Muscle of back (tissue), 13 donors: ENCODE results near the gene ITPK1. TPM values are rescaled to one million over a fixed set of nuclear protein-coding genes. Genes with fewer than 3 reads are reported as not detected.
"Not testable (repeated sequence)": the region's sequence is repeated elsewhere in the genome, so short reads cannot be mapped to it uniquely, and the experiment has no call there.

Experiments used
- DNase-seq, 3 donors: peaks; one replicate each; pipeline versions ENCODE4 v3.0.0 to v3.0.0-alpha.2; 2013
- long read RNA-seq, 9 donors: transcript quantifications; one replicate each; lab custom pipeline, GENCODE V29; 2026
- polyA plus RNA-seq, 10 donors: library from polyadenylated mRNA; unstranded; fragments of 120-200 nt; gene quantifications; one replicate each; pipeline ENCODE4 v1.2.1, GENCODE V29; 2013; ENCODE audit not compliant: insufficient read length in 10 of 10

ITPK1 gene
- 10 to 100 TPM in 9 of 10 donors, 1 to 10 TPM in 1; 10.0 to 21.2 (median 14.4) TPM for polyA plus RNA-seq
- long read RNA-seq, donor 1, full-length matches to known transcripts, result 1 of 1 reads
- long read RNA-seq, donor 1, partial matches to known transcripts, result 0 of 1 reads
- long read RNA-seq, donor 1, other reads (novel, unspliced or antisense), result 0 of 1 reads
- long read RNA-seq, donor 2, full-length matches to known transcripts, result 2 of 8 reads
- long read RNA-seq, donor 2, partial matches to known transcripts, result 6 of 8 reads
- long read RNA-seq, donor 2, other reads (novel, unspliced or antisense), result 0 of 8 reads
- long read RNA-seq, donor 3, result 0 reads
- long read RNA-seq, donor 4, result 0 reads
- long read RNA-seq, donor 5, full-length matches to known transcripts, result 3 of 3 reads
- long read RNA-seq, donor 5, partial matches to known transcripts, result 0 of 3 reads
- long read RNA-seq, donor 5, other reads (novel, unspliced or antisense), result 0 of 3 reads
- long read RNA-seq, donor 6, full-length matches to known transcripts, result 2 of 2 reads
- long read RNA-seq, donor 6, partial matches to known transcripts, result 0 of 2 reads
- long read RNA-seq, donor 6, other reads (novel, unspliced or antisense), result 0 of 2 reads
- long read RNA-seq, donor 7, full-length matches to known transcripts, result 2 of 2 reads
- long read RNA-seq, donor 7, partial matches to known transcripts, result 0 of 2 reads
- long read RNA-seq, donor 7, other reads (novel, unspliced or antisense), result 0 of 2 reads
- long read RNA-seq, donor 8, full-length matches to known transcripts, result 1 of 1 reads
- long read RNA-seq, donor 8, partial matches to known transcripts, result 0 of 1 reads
- long read RNA-seq, donor 8, other reads (novel, unspliced or antisense), result 0 of 1 reads
- long read RNA-seq, donor 9, result 0 reads

GRCh38 chr14:93115821-93116675, at the start of gene ITPK1:
Gene ITPK1 (minus strand): TSS chr14:93115925. CDS start chr14:93115163, 762 bp downstream.
- DNase-seq, result peak; percentile 56 to 76 (median 58)

- DNase-seq, result no peak
Measured at GRCh38 chr14:93163564-93163963, 47.8 kb upstream of the ITPK1 start.

- no peak for DNase-seq
Measured at GRCh38 chr14:93161411-93161940, 45.8 kb upstream of the ITPK1 start.

- no peak for DNase-seq
Measured at GRCh38 chr14:93160353-93160801, 44.7 kb upstream of the ITPK1 start.

GRCh38 chr14:93159625-93160352, 44.1 kb upstream of the ITPK1 start:
- DNase-seq, result not testable (repeated sequence)

- not testable (repeated sequence) for DNase-seq
Measured at GRCh38 chr14:93158349-93158748, 42.6 kb upstream of the ITPK1 start.

GRCh38 chr14:93156693-93157369, 41.1 kb upstream of the ITPK1 start:
- no peak for DNase-seq

- DNase-seq, result no peak
Measured at GRCh38 chr14:93155667-93156066, 39.9 kb upstream of the ITPK1 start.

GRCh38 chr14:93153121-93153520, 37.4 kb upstream of the ITPK1 start:
- no peak for DNase-seq

GRCh38 chr14:93150227-93151208, 34.8 kb upstream of the ITPK1 start:
- DNase-seq, result no peak

- DNase-seq, result no peak
Measured at GRCh38 chr14:93148979-93149378, 33.3 kb upstream of the ITPK1 start.

- no peak for DNase-seq
Measured at GRCh38 chr14:93146119-93146518, 30.4 kb upstream of the ITPK1 start.

GRCh38 chr14:93142854-93143652, 27.3 kb upstream of the ITPK1 start:
- DNase-seq, result no peak

- peak in 1 of 3 donors; percentile 44 for DNase-seq
Measured at GRCh38 chr14:93137864-93138263, 22.1 kb upstream of the ITPK1 start.

- not testable (repeated sequence) for DNase-seq
Measured at GRCh38 chr14:93136508-93136907, 20.8 kb upstream of the ITPK1 start.

- no peak for DNase-seq
Measured at GRCh38 chr14:93136009-93136408, 20.3 kb upstream of the ITPK1 start.

- no peak for DNase-seq
Measured at GRCh38 chr14:93135399-93135798, 19.7 kb upstream of the ITPK1 start.

- DNase-seq, result no peak
Measured at GRCh38 chr14:93133464-93133863, 17.7 kb upstream of the ITPK1 start.
